Esophagus muscularis mucosa (tissue), 4 donors: Measurements from ENCODE around the gene KCNJ16.

Source experiments
- CTCF ChIP-seq, 3 experiments: fragments of 200-600 bp in 2 of 3; fragments of 450-650 bp in 1 of 3; sonication (generic) in 2 of 3; IDR thresholded peaks; one replicate each; pipeline ENCODE4 v1.5.1; 2017 to 2019; ENCODE audit warnings: antibody characterized with exemption in 3 of 3, mild to moderate bottlenecking in 2 of 3, moderate library complexity in 1 of 3
- EP300 ChIP-seq: sonication (generic); formaldehyde crosslinking; IDR thresholded peaks from one replicate; pipeline ENCODE4 v1.6.1; 2017; ENCODE audit warnings: antibody characterized with exemption
- POLR2A ChIP-seq: fragments of 450-650 bp; IDR thresholded peaks from one replicate; pipeline ENCODE4 v1.6.1; 2017; ENCODE audit warnings: antibody characterized with exemption, moderate library complexity, mild to moderate bottlenecking, low read depth
- POLR2AphosphoS5 ChIP-seq, 2 donors: sonication (generic); formaldehyde crosslinking; IDR thresholded peaks; one replicate each; pipeline ENCODE4 v1.6.1; 2017; ENCODE audit warnings: antibody characterized with exemption in 2 of 2

- TF ChIP-seq CTCF (IDR thresholded peaks at IDR 0.05) (no peak), POLR2A (no peak), POLR2AphosphoS5 (IDR thresholded peaks at IDR 0.05) (no peak), EP300 (no peak)
Measured at GRCh38 chr17:70078994-70079531, 4.0 kb downstream of the KCNJ16 start.
